HL-60 (cell line): ENCODE data around the gene HSDL2.
"Not testable (repeated sequence)": the region's sequence is repeated elsewhere in the genome, so short reads cannot be mapped to it uniquely, and the experiment has no call there.

Source experiments
- DNase-seq, 2 experiments: peaks; one replicate each; pipeline ENCODE4 v3.0.0-alpha.2; 2010 to 2020; ENCODE audit warnings: low read depth in 1 of 2, low spot score in 1 of 2
- H3K27ac ChIP-seq: fragments of 250-450 bp; sonication (Bioruptor Pico); replicated peaks from 2 replicates; pipeline ENCODE4 v1.5.1; 2020; ENCODE audit warnings: mild to moderate bottlenecking, moderate library complexity
- H3K27me3 ChIP-seq: fragments of 250-450 bp; sonication (Bioruptor Pico); 2 replicates; pipeline ENCODE4 v1.5.1; 2021; ENCODE audit warnings: mild to moderate bottlenecking, moderate library complexity; ENCODE audit not compliant: insufficient read depth, poor library complexity, severe bottlenecking
- H3K4me3 ChIP-seq: replicated peaks from 2 replicates; pipeline ENCODE4 v1.5.1; 2011; ENCODE audit warnings: mild to moderate bottlenecking, control low read depth, low read length; ENCODE audit not compliant: insufficient read depth
- CTCF ChIP-seq: IDR thresholded peaks from one replicate; pipeline ENCODE4 v1.5.1; 2011; ENCODE audit warnings: low read length, control low read depth, inconsistent platforms; ENCODE audit not compliant: insufficient read depth
- GABPA ChIP-seq: IDR thresholded peaks from 2 replicates; pipeline ENCODE4 v1.6.1; 2012; ENCODE audit warnings: low read depth
- POLR2AphosphoS5 ChIP-seq: IDR thresholded peaks from 2 replicates; pipeline ENCODE4 v1.6.1; 2012; ENCODE audit warnings: low read depth
- REST ChIP-seq: IDR thresholded peaks from 2 replicates; pipeline ENCODE4 v1.6.1; 2012; ENCODE audit warnings: low read depth; ENCODE audit not compliant: insufficient replicate concordance
- SPI1 ChIP-seq: IDR thresholded peaks from 2 replicates; pipeline ENCODE4 v1.6.1; 2012; ENCODE audit warnings: low read depth, mild to moderate bottlenecking, borderline replicate concordance

HSDL2 gene

GRCh38 chr9:112371060-112371459, 8.8 kb upstream of the HSDL2 start:
- no peaks in the 10 kb centered on the region for H3K27me3 ChIP-seq
- no peak for DNase-seq
- TF ChIP-seq GABPA (no peak), REST (no peak), SPI1 (no peak), POLR2AphosphoS5 (no peak), CTCF (no peak)
- no peak overlapping the region for H3K4me3 ChIP-seq
- H3K27ac ChIP-seq = no peak overlapping the region

GRCh38 chr9:112373666-112374065, 6.2 kb upstream of the HSDL2 start:
- DNase-seq, H3K4me3 ChIP-seq, H3K27ac ChIP-seq, H3K27me3 ChIP-seq: not testable (repeated sequence)

- H3K27ac ChIP-seq = not testable (repeated sequence)
Measured at GRCh38 chr9:112374232-112374631, 5.7 kb upstream of the HSDL2 start.

GRCh38 chr9:112375361-112375760, 4.5 kb upstream of the HSDL2 start:
- DNase-seq = no peak
- no peak for TF ChIP-seq GABPA
- TF ChIP-seq POLR2AphosphoS5 = no peak
- no peak for TF ChIP-seq REST
- no peak for TF ChIP-seq SPI1
- TF ChIP-seq CTCF = no peak
- no peak overlapping the region for H3K4me3 ChIP-seq
- H3K27me3 ChIP-seq = no peaks in the 10 kb centered on the region
- no peak overlapping the region for H3K27ac ChIP-seq

More at GRCh38 chr9:112374232-112374631, 5.7 kb upstream of the HSDL2 start:
- not testable (repeated sequence) for H3K4me3 ChIP-seq, H3K27me3 ChIP-seq, DNase-seq

GRCh38 chr9:112377087-112377486, 2.8 kb upstream of the HSDL2 start:
- H3K27ac ChIP-seq = no peak overlapping the region
- H3K27me3 ChIP-seq = no peaks in the 10 kb centered on the region
- DNase-seq = no peak
- no peak overlapping the region for H3K4me3 ChIP-seq
- TF ChIP-seq CTCF = no peak
- TF ChIP-seq GABPA = no peak
- no peak for TF ChIP-seq SPI1
- no peak for TF ChIP-seq POLR2AphosphoS5
- no peak for TF ChIP-seq REST
